Measurements from ENCODE around the gene PADI6. TPM values are rescaled to one million over a fixed set of nuclear protein-coding genes. Genes with fewer than 3 reads are reported as not detected.

Gene PADI6
- total RNA-seq, 2 experiments from 2014 or later, result not detected

DNA sequence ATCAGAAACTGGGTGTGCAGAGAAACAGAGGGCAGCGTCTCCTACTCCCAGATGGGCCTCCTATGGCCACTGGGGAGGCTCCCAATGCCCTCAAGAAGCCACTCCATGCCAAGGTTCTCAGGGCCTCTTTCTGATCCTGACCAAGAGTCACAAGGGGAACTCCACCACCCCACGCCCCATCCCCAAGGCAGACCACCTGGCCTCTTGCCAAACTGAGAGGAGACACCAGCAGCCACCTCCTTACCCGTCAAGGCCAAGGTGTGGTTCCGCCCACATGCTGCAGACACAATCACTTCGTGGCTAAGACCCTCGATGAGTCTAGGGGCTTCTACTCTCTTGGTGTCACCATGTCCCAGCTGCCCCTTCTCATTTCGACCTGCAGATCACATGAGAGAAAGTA lies 50.5 kb downstream of the PADI6 start:
- Mint-ChIP-seq H3K4me1 (peaks cover 9% of the 10 kb centered on the region), H3K27me3 (no peaks in the 10 kb centered on the region), H3K9me3 (ENCODE audit: low read depth) (no peaks in the 10 kb centered on the region), H3K27ac (no peak overlapping the region), H3K36me3 (peaks cover 67% of the 10 kb centered on the region), H3K4me3 (no peak overlapping the region)
- DNase-seq, result no peak
- ATAC-seq, result no peak
- CTCF ChIA-PET, result interaction anchor here (1.0 kb wide), 1 partner anchor 53 kb away, joined by 3 read pairs; no protein-coding TSS in a partner anchor

DNA sequence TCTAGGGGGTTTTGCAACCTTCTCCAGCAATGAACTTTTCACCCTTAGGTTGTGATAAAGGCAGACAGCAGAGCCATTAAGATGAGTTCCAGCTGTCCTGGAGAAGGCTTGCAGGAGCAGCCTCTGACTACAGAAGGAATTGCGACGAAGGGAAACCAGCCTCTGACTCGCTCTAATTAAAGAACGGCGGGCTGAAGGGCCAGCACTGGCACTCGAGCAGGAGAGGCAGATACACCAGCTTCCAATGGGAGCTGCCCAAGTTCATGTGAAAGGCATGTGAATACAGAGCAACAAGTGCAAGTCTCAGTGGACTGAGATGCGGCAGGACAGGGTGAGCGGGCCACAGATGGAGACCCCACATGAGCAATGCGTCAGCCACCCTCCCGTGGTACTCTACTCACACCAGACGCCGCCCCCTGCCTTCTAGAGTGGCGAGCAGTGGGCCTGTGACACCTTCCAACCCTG lies 51.8 kb downstream of the PADI6 start:
- Mint-ChIP-seq H3K4me1 (peaks cover 9% of the 10 kb centered on the region), H3K4me3 (no peak overlapping the region)

DNA sequence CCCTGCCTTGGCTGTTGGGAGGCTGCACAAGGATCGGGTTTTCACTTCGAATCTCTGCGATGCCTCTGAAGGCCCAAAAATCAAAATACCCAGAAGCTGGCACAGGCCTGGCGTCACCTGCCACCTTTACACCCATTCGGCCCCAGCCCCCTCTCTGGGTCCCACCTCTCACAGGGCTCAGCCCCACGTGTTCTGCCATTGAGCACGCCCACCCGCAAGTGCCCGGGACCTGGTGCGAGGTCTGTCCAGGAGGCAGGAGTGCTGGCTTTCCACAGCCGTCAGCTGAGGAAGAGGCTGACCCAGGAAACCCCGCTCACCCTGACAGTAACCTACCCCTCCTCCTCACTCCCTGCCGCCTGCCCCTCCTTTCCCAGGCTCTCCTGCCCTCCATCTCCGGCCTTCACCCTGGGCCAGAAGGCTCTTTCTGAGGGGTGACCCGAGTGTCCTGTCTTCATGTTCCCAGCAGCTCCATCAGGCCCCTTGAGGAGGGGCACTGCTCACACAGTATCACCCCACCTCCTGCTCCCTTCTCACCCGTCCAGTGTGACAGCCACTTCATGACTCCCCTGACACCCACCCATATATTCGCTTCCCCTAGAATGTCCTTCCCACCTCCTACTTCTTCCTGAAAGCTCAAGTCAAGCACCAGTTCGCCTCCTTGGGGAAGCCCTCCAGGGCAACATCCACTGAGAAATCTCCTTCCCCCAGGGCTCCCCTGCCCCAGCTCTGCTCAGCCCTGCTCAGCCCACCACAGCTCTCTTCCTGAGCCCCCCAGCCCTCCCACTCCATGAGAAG lies 54.0 kb downstream of the PADI6 start:
- Mint-ChIP-seq H3K36me3 (peaks cover 54% of the 10 kb centered on the region), H3K27ac (peak overlapping the region; percentile 66), H3K9me3 (ENCODE audit: low read depth) (no peaks in the 10 kb centered on the region), H3K27me3 (no peaks in the 10 kb centered on the region), H3K4me3 (no peak overlapping the region), H3K4me1 (peaks cover 14% of the 10 kb centered on the region)
- no peak for ATAC-seq
- CTCF ChIA-PET, result no interaction called here
- no peak for DNase-seq

More for the DNA sequence above, 51.8 kb downstream of the PADI6 start:
- Mint-ChIP-seq H3K36me3 (peaks cover 61% of the 10 kb centered on the region), H3K27me3 (no peaks in the 10 kb centered on the region), H3K9me3 (ENCODE audit: low read depth) (no peaks in the 10 kb centered on the region), H3K27ac (no peak overlapping the region)
- ATAC-seq (no peak), DNase-seq (no peak)
- CTCF ChIA-PET, result interaction anchor here (0.7 to 1.3 kb wide), 2 partner anchors 12 to 16 kb away, joined by 3 to 4 read pairs; partner anchors contain the start of gene RCC2

DNA sequence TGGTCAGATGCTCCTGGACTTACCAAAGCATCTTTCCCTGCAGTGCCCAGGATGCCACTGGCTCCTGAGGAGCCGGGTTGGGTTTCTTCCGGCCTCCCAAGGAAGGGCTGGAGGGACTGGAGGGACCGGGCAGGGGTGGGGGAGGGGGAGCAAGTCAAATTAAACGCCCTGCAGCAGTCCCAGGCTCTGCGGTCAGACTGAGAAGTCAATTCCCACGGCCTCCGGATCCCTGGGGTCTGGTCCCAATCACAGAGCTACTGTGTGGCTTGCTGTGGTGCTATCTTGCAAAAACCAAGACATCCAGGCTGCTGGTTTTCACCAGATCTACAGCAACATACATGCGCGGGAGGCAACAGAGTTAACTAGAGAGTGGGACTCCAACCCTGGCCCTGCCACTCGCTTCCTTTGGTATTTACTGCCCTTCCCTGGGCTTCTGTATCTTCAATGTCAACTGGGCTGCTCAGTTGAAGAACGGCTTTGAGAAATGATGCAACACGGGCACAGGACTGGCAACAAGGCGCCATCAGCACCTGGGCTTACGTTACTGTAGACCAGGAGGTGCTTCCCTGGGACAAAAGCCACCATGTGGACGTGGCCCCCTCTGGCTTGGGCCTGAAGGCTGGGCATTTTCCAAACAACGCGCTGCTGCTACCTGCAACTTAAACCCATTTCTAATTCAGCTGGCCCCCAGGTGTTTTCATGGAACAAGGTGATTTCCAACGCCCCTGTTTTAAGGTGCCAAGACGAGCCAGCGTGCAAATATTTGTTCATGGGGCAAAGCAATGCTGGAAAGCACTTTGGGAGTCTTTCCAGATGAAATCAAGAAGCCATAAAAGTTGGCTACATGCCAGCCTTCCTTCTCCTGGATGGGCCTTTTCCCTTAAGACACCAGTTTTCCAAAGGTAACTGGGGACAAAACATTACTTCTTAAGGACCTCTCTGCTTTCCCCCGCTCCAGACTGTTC lies 56.0 kb downstream of the PADI6 start:
- H3K27ac Mint-ChIP-seq, result no peak overlapping the region
- H3K4me3 Mint-ChIP-seq, result no peak overlapping the region
- H3K36me3 Mint-ChIP-seq, result peaks cover 45% of the 10 kb centered on the region
- peaks cover 20% of the 10 kb centered on the region for H3K4me1 Mint-ChIP-seq
- ATAC-seq (no peak), DNase-seq (no peak)
- CTCF ChIA-PET, result no interaction called here
- H3K27me3 Mint-ChIP-seq, result no peaks in the 10 kb centered on the region
- H3K9me3 Mint-ChIP-seq (ENCODE audit: low read depth), result no peaks in the 10 kb centered on the region

DNA sequence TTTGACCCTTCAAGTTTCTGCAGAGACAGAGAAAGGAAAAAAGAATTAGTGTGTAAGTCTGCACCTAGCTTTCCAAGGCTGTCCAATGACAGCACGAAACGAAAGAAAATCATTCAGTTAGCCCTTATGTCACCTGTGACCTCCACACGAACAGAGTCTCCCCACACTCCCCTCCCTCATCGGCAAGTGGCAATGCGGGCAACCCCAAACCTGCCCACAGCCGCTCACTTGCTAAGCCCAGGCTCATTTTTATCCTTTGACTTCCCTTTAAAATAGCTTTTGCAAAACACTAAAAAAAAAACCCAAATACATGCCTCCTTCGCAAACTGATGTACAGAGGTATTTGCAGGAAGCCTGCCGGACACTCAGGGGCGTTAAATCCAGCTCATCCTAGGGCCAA lies 57.2 kb downstream of the PADI6 start:
- H3K9me3 Mint-ChIP-seq (ENCODE audit: low read depth), result no peaks in the 10 kb centered on the region
- H3K36me3 Mint-ChIP-seq, result peaks cover 42% of the 10 kb centered on the region
- H3K27ac Mint-ChIP-seq, result no peak overlapping the region
- ATAC-seq, result no peak
- H3K4me3 Mint-ChIP-seq, result no peak overlapping the region
- no peaks in the 10 kb centered on the region for H3K27me3 Mint-ChIP-seq
- CTCF ChIA-PET, result interaction anchor here (1.3 kb wide), 1 partner anchor 10 kb away, joined by 3 read pairs; no protein-coding TSS in a partner anchor
- no peak for DNase-seq
- H3K4me1 Mint-ChIP-seq, result peaks cover 22% of the 10 kb centered on the region

DNA sequence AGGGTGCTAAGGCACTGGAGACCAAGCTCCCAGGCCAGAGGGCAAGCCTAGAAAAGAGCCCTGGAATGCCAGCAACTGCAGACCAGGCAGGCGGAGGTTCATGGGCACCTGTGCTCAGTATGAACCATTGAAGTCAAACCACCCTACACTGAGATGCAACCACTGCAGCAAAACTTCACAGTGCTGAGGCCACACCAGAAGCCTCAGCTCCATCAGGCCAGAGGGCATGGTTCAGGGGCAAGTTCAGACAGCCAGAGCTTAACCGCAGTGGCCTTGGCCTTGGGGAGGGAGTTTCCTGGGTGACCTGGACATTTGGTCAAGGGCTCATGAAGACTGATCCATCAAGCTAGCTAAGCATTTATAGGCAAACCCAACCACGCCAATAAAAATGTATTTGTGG lies 60.4 kb downstream of the PADI6 start:
- peaks cover 46% of the 10 kb centered on the region for H3K4me1 Mint-ChIP-seq
- H3K9me3 Mint-ChIP-seq (ENCODE audit: low read depth), result no peaks in the 10 kb centered on the region
- peaks cover 44% of the 10 kb centered on the region for H3K36me3 Mint-ChIP-seq
- CTCF ChIA-PET, result interaction anchor here (0.8 kb wide), 1 partner anchor 175 kb away, joined by 3 read pairs; no protein-coding TSS in a partner anchor
- no peak overlapping the region for H3K4me3 Mint-ChIP-seq
- ATAC-seq (no peak), DNase-seq (no peak)
- H3K27ac Mint-ChIP-seq, result no peak overlapping the region
- no peaks in the 10 kb centered on the region for H3K27me3 Mint-ChIP-seq

DNA sequence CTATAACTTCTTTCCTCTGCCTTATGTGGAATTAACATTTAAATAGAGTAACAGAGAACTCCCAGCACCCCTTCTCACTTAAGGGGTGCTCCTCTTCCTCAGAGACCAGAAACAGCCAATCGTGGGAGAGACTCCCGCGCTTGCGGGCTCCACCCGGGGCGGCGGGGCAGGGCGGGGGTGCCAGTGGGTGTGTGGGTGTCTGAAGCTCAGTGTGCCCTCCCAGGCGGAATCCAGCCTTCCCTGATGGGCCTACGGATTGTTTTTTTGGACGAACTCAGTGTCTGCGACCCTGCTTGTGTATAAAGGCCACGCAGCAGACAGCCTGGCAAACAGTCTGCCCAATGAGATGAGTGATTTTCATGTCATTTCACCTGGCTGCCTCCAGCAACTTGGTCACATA lies 61.3 kb downstream of the PADI6 start:
- H3K4me1 Mint-ChIP-seq, result peaks cover 46% of the 10 kb centered on the region
- no peak overlapping the region for H3K4me3 Mint-ChIP-seq
- DNase-seq, result no peak
- no peak overlapping the region for H3K27ac Mint-ChIP-seq
- no peaks in the 10 kb centered on the region for H3K9me3 Mint-ChIP-seq (ENCODE audit: low read depth)
- H3K27me3 Mint-ChIP-seq, result no peaks in the 10 kb centered on the region
- ATAC-seq, result no peak
- CTCF ChIA-PET, result no interaction called here
- H3K36me3 Mint-ChIP-seq, result peaks cover 44% of the 10 kb centered on the region

DNA sequence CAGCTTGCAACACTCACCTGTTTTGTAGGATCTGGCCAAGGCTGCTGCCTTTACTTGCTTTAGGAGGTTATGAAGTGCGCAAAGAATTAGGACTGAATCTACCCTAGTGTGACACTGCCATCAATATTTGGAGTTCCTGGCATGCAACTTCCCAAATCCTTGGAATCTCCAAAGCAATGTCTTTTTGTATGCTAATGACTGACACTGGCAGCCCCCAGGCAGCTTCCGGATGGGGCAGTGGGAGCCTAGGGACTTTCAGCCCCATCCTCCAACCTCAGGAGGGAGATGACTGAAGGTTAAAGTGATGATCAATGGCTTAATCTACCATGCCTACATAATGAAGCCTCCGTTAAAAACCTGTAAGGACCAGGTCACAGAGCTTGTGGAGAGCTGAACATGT lies 62.0 kb downstream of the PADI6 start:
- no peak overlapping the region for H3K27ac Mint-ChIP-seq
- H3K36me3 Mint-ChIP-seq, result peaks cover 37% of the 10 kb centered on the region
- no peak overlapping the region for H3K4me3 Mint-ChIP-seq
- CTCF ChIA-PET, result no interaction called here
- H3K9me3 Mint-ChIP-seq (ENCODE audit: low read depth), result no peaks in the 10 kb centered on the region
- no peak for DNase-seq
- H3K27me3 Mint-ChIP-seq, result no peaks in the 10 kb centered on the region
- H3K4me1 Mint-ChIP-seq, result peaks cover 46% of the 10 kb centered on the region
- no peak for ATAC-seq

DNA sequence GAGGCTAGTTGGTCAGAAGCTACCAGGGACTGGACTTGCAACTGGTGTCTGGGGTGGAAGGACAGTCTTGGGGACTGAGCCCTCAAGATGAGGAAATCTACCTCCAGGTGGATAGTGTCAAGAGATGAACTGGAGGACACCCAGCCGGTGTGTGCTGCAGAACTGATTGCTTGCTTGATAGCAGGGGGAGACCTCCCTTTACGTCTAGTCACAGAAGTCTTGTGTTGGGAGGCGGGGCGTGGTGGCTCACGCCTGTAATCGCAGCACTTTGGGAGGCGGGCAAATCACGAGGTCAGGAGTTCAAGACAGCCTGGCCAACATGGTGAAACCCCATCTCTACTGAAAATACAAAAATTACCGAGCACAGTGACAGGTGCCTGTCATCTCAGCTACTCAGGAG lies 62.6 kb downstream of the PADI6 start:
- CTCF ChIA-PET, result no interaction called here
- H3K27ac Mint-ChIP-seq, result peak overlapping the region; percentile 40
- DNase-seq (no peak), ATAC-seq (no peak)
- no peak overlapping the region for H3K4me3 Mint-ChIP-seq
- peaks cover 42% of the 10 kb centered on the region for H3K4me1 Mint-ChIP-seq
- no peaks in the 10 kb centered on the region for H3K9me3 Mint-ChIP-seq (ENCODE audit: low read depth)
- peaks cover 34% of the 10 kb centered on the region for H3K36me3 Mint-ChIP-seq
- no peaks in the 10 kb centered on the region for H3K27me3 Mint-ChIP-seq

DNA sequence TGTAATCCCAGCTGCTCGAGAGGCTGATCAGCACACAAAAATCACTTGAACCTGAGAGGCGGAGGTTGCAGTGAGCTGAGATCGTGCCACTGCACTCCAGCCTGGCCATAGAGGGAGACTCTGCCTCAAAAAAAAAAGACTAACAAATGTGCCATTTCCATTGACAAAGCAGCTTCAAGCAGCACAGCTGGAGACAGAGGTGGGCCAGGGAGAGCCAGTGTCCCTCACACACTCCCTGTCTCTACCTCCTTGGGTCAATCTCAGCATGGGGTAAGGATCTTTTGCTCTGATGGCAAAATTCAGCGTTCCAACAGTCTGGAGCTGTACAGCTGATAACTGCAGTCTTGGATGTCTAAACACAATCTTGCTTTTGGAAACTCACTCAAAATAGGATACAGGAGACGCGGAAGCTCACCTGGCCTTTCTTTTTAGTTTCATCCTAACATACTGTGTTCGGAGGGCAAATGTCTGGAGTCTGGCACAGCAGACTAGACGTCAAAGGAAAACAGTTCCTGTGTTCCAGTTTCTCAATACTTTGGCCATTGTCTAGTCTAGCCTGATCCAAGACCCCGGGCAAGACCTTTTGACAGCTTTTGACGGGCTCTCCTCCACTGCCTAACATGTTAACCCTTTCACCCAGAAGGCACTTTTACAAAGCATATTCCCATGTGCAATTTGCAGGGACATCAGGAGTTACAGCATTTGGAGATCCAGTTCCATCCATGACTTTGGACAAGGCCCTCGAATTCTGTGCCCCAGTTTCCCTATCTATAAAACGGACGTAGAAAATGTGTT lies 64.6 kb downstream of the PADI6 start:
- Mint-ChIP-seq H3K27ac (peak overlapping the region; percentile 74), H3K27me3 (no peaks in the 10 kb centered on the region), H3K4me3 (peak overlapping the region; percentile 73), H3K36me3 (peaks cover 32% of the 10 kb centered on the region), H3K4me1 (peaks cover 53% of the 10 kb centered on the region), H3K9me3 (ENCODE audit: low read depth) (no peaks in the 10 kb centered on the region)
- ATAC-seq (no peak), DNase-seq (no peak)
- CTCF ChIA-PET, result interaction anchor here (1.1 to 1.3 kb wide), 2 partner anchors 17 to 20 kb away, joined by 3 read pairs; no protein-coding TSS in a partner anchor

DNA sequence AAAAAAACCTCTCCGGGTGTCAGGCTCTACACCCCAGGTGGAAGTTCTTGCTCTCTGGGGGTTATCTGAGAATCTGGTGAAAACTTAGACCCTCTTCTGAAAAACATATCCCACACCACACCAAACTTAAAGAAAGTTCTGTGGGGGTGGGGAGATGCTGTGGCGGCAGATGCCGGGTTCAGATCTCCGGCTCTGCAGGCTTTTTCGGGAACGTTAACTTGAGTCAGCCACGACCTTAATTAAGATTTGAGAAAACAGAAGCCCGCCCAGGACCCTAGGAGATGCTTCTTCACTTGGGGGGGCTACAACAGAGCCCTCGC lies 65.2 kb downstream of the PADI6 start:
- peaks cover 55% of the 10 kb centered on the region for H3K4me1 Mint-ChIP-seq
- no peaks in the 10 kb centered on the region for H3K27me3 Mint-ChIP-seq
- CTCF ChIA-PET, result interaction anchor here (1.4 kb wide), 1 partner anchor 16 kb away, joined by 4 read pairs; no protein-coding TSS in a partner anchor
- H3K27ac Mint-ChIP-seq, result peak overlapping the region; percentile 74
- H3K4me3 Mint-ChIP-seq, result peak overlapping the region; percentile 73
- H3K36me3 Mint-ChIP-seq, result peaks cover 31% of the 10 kb centered on the region
- DNase-seq, result no peak
- no peak for ATAC-seq
- no peaks in the 10 kb centered on the region for H3K9me3 Mint-ChIP-seq (ENCODE audit: low read depth)

DNA sequence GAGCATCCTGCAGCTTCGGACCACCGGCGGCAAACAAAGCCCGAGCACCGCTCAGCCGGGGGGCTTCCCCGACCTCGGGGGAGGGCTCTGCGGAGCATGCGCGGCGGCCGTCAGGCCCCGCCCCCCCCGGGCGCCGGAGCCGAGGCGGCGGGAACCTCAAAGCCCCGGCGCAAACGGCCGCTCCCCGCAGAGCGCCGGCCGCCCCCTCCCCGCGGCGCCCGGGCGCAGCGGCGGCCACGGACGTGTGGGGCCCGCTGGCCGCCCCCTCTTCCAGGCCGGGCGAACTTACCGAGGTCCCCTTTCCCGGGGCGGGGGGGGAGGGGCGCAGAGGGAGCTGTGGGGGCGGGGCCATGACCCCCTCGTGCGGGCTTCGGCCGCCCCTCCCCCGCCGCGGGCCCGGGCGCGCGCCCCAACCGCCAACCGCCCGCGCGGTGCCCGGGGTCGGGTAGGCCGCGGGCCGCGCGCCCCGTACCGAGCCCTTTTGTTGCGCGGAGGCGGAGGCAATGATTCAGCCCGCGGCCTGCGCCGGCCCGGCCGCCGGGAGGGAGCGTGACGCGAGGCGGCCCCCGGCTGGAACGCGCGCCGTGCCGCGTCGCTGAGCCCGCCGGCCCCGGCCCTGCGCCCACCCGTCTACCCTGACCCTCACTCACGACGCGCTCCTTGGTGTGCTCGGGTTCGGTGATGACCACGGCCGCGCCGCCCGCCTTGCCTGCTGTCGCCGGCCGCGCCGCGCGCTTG lies 65.8 kb downstream of the PADI6 start:
- Mint-ChIP-seq H3K4me3 (peak overlapping the region; percentile 93), H3K27me3 (no peaks in the 10 kb centered on the region), H3K4me1 (peaks cover 51% of the 10 kb centered on the region), H3K36me3 (peaks cover 31% of the 10 kb centered on the region), H3K27ac (peak overlapping the region; percentile 74), H3K9me3 (ENCODE audit: low read depth) (no peaks in the 10 kb centered on the region)
- DNase-seq (peak; percentile 67), ATAC-seq (peak; percentile 38)
- CTCF ChIA-PET, result interaction anchor here (1.4 kb wide), 1 partner anchor 17 kb away, joined by 4 read pairs; no protein-coding TSS in a partner anchor
